PC-9 (cell line): Measurements from ENCODE around the gene VIP.

Experiments
- CTCF ChIP-seq: fragments of 200-600 bp; sonication (generic); conservative IDR thresholded peaks from 2 replicates; pipeline ENCODE4 v1.6.1; 2017; ENCODE audit warnings: mixed run types, antibody characterized with exemption, mild to moderate bottlenecking, moderate library complexity
- EZH2 ChIP-seq: fragments of 200-600 bp; sonication (generic); IDR thresholded peaks from 2 replicates; pipeline ENCODE4 v1.8.0; 2017; ENCODE audit warnings: antibody characterized with exemption, low read depth

GRCh38 chr6:152765331-152765730 lies 14.7 kb downstream of the VIP start:
- TF ChIP-seq CTCF (no peak), EZH2 (no peak)
